Karpas-422 (cell line): ENCODE results near the gene CFL2. TPM values are rescaled to one million over a fixed set of nuclear protein-coding genes. Genes with fewer than 3 reads are reported as not detected.
"Not testable (repeated sequence)": the region's sequence is repeated elsewhere in the genome, so short reads cannot be mapped to it uniquely, and the experiment has no call there.

Experiments
- DNase-seq: peaks from one replicate; pipeline ENCODE4 v3.0.0-alpha.2; 2015
- H2AFZ ChIP-seq: fragments of 200-600 bp; sonication (generic); 2 replicates; pipeline ENCODE4 v1.6.1; 2014; ENCODE audit warnings: antibody characterized with exemption, low read length, mixed read lengths
- H3K27ac ChIP-seq: fragments of 200-600 bp; sonication (generic); 2 replicates; pipeline ENCODE4 v1.5.1; 2014; ENCODE audit warnings: mild to moderate bottlenecking, low read length, moderate library complexity
- H3K27me3 ChIP-seq: fragments of 200-600 bp; sonication (generic); 2 replicates; pipeline ENCODE4 v1.6.1; 2014; ENCODE audit warnings: low read length, mixed read lengths
- H3K36me3 ChIP-seq: fragments of 200-600 bp; sonication (generic); 2 replicates; pipeline ENCODE4 v1.6.1; 2014; ENCODE audit warnings: low read length, mixed read lengths; ENCODE audit not compliant: insufficient read depth
- H3K4me1 ChIP-seq: fragments of 200-600 bp; sonication (generic); 2 replicates; pipeline ENCODE4 v1.6.1; 2014; ENCODE audit warnings: mild to moderate bottlenecking, low read length, mixed read lengths
- H3K4me2 ChIP-seq: fragments of 200-600 bp; sonication (generic); 2 replicates; pipeline ENCODE4 v1.6.1; 2014; ENCODE audit warnings: low read length, low read depth, mild to moderate bottlenecking; ENCODE audit not compliant: poor library complexity, severe bottlenecking
- H3K4me3 ChIP-seq: fragments of 200-600 bp; sonication (generic); 2 replicates; pipeline ENCODE4 v1.5.1; 2014; ENCODE audit warnings: mild to moderate bottlenecking, antibody characterized with exemption, low read length, mixed read lengths
- H3K79me2 ChIP-seq: fragments of 200-600 bp; sonication (generic); 2 replicates; pipeline ENCODE4 v1.6.1; 2014; ENCODE audit warnings: mild to moderate bottlenecking, low read length, mixed read lengths
- H3K9ac ChIP-seq: fragments of 200-600 bp; sonication (generic); 2 replicates; pipeline ENCODE4 v1.6.0; 2014; ENCODE audit warnings: low read length
- H3K9me2 ChIP-seq: fragments of 200-600 bp; sonication (generic), shearing (Covaris generic); replicated peaks from 2 replicates; pipeline ENCODE4 v1.6.0; 2014; ENCODE audit warnings: mild to moderate bottlenecking, low read length, moderate library complexity; ENCODE audit not compliant: insufficient read depth
- H3K9me3 ChIP-seq: fragments of 300-700, 200-600 bp; sonication (generic); 2 replicates; pipeline ENCODE4 v1.6.1; 2014; ENCODE audit warnings: low read length, mixed read lengths
- H4K20me1 ChIP-seq: fragments of 200-600 bp; sonication (generic); 2 replicates; pipeline ENCODE4 v1.6.1; 2014; ENCODE audit warnings: mild to moderate bottlenecking, antibody characterized with exemption, low read length, low read depth; ENCODE audit not compliant: insufficient read depth
- total RNA-seq: library from RNA; depleted of rRNA; stranded (reverse); fragments of >200 nt; shearing (Covaris generic); gene quantifications from 2 replicates; pipeline ENCODE4 v1.2.3, GENCODE V29; 2014; ENCODE audit warnings: low replicate concordance

CFL2 gene
- total RNA-seq, 1 experiment from 2014 or later = 19.0 TPM

- H3K79me2 ChIP-seq, H3K9me2 ChIP-seq: not testable (repeated sequence)
Observed at GRCh38 chr14:34740139-34740538, 25.7 kb upstream of the CFL2 start.

DNA sequence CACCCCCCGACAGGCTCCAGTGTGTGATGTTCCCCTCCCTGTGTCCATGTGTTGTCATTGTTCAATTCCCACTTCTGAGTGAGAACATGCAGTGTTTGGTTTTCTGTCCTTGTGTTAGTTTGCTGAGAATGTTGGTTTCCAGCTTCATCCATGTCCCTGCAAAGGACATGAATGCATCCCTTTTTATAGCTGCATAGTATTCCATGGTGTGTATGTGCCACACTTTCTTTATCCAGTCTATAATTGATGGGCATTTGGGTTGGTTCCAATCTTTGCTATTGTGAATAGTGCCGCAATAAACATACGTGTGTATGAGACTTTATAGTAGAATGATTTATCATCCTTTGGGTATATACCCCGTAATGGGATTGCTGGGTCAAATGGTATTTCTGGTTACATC is 22.7 kb upstream of the CFL2 start:
- peaks cover 12% of the 10 kb centered on the region for H3K4me1 ChIP-seq
- not testable (repeated sequence) for H3K79me2 ChIP-seq, H3K9ac ChIP-seq, H3K27ac ChIP-seq, H3K9me2 ChIP-seq, H4K20me1 ChIP-seq, DNase-seq, H3K9me3 ChIP-seq, H3K4me3 ChIP-seq, H3K4me2 ChIP-seq, H3K27me3 ChIP-seq, H3K36me3 ChIP-seq, H2AFZ ChIP-seq

More at GRCh38 chr14:34740139-34740538, 25.7 kb upstream of the CFL2 start:
- not testable (repeated sequence) for H3K9me3 ChIP-seq, H3K27me3 ChIP-seq, H3K36me3 ChIP-seq, H3K4me2 ChIP-seq, H3K4me1 ChIP-seq, DNase-seq, H2AFZ ChIP-seq, H3K4me3 ChIP-seq, H3K27ac ChIP-seq, H4K20me1 ChIP-seq, H3K9ac ChIP-seq

DNA sequence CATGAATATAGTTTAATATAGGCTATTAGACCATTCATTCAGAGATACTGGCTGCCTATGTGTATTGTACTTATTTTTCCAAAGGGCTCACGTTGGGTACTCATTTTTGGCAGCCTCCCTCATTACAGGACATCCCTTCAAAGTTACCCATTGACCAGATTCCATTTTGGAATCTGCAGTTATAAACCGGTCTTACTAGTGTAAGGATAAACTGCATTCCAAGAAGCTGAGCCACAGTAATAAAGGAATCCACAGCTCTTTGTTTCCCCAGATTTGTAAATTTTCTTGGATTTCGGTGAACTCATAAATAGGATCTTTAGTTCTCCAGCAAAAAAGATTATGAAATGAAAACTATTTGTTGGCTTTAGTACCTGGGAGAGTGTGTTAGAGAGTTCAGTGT is 18.9 kb upstream of the CFL2 start:
- no peaks in the 10 kb centered on the region for H3K36me3 ChIP-seq
- H3K4me2 ChIP-seq = peak overlapping the region; percentile 58
- no peaks in the 10 kb centered on the region for H3K79me2 ChIP-seq
- peaks cover 15% of the 10 kb centered on the region for H3K4me1 ChIP-seq
- peak overlapping the region; percentile 18; the same call in 1 of the 2 replicates for H3K4me3 ChIP-seq
- no peaks in the 10 kb centered on the region for H3K9me3 ChIP-seq
- H3K9ac ChIP-seq = 0 out of 2 replicates have a peak overlapping the region, but pooled peaks have one; percentile 18
- H3K9me2 ChIP-seq = no peaks in the 10 kb centered on the region
- peak overlapping the region; percentile 82 for H2AFZ ChIP-seq
- DNase-seq = no peak
- no peaks in the 10 kb centered on the region for H4K20me1 ChIP-seq
- H3K27me3 ChIP-seq = no peaks in the 10 kb centered on the region
- H3K27ac ChIP-seq = no peak overlapping the region

- Histone ChIP-seq H3K4me3 (peak overlapping the region; percentile 18; the same call in 1 of the 2 replicates), H3K36me3 (no peaks in the 10 kb centered on the region), H3K9me2 (no peaks in the 10 kb centered on the region), H3K4me1 (peaks cover 15% of the 10 kb centered on the region), H3K79me2 (no peaks in the 10 kb centered on the region), H3K27me3 (no peaks in the 10 kb centered on the region), H3K9ac (peak overlapping the region; percentile 18; the same call in 1 of the 2 replicates), H4K20me1 (no peaks in the 10 kb centered on the region), H3K9me3 (no peaks in the 10 kb centered on the region), H3K27ac (no peak overlapping the region), H2AFZ (peak overlapping the region; percentile 82), H3K4me2 (peak overlapping the region; percentile 58)
- peak; percentile 70 for DNase-seq
Observed at GRCh38 chr14:34732802-34733201, 18.4 kb upstream of the CFL2 start.

DNA sequence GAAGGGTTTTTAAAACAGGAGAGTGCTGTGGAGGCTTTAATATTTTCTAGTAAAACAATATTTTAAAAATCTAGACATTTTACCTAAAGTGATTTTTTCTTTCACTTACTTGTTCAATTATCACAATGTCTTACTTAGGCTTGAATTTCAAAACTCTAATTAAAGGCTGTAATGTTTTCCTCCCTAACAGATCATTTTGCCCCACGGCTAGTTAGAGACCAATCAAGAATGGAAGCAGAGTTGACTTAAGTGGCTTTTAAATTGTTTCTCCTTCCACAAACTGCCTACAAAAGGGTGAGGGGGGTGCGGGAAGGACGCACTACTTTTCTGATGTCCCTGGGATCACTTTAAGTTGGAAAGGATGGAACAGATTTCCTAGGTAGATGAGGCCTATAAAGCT is 9.5 kb upstream of the CFL2 start:
- Histone ChIP-seq H3K4me1 (0 out of 2 replicates have a peak, but pooled peaks cover 2% of the 10 kb centered on the region), H3K79me2 (no peaks in the 10 kb centered on the region), H3K9me3 (no peaks in the 10 kb centered on the region), H3K9ac (no peak overlapping the region), H3K36me3 (no peaks in the 10 kb centered on the region), H3K4me2 (no peak overlapping the region), H4K20me1 (no peaks in the 10 kb centered on the region), H3K4me3 (no peak overlapping the region), H3K9me2 (no peaks in the 10 kb centered on the region), H3K27me3 (no peaks in the 10 kb centered on the region), H3K27ac (no peak overlapping the region), H2AFZ (no peak overlapping the region)
- no peak for DNase-seq

DNA sequence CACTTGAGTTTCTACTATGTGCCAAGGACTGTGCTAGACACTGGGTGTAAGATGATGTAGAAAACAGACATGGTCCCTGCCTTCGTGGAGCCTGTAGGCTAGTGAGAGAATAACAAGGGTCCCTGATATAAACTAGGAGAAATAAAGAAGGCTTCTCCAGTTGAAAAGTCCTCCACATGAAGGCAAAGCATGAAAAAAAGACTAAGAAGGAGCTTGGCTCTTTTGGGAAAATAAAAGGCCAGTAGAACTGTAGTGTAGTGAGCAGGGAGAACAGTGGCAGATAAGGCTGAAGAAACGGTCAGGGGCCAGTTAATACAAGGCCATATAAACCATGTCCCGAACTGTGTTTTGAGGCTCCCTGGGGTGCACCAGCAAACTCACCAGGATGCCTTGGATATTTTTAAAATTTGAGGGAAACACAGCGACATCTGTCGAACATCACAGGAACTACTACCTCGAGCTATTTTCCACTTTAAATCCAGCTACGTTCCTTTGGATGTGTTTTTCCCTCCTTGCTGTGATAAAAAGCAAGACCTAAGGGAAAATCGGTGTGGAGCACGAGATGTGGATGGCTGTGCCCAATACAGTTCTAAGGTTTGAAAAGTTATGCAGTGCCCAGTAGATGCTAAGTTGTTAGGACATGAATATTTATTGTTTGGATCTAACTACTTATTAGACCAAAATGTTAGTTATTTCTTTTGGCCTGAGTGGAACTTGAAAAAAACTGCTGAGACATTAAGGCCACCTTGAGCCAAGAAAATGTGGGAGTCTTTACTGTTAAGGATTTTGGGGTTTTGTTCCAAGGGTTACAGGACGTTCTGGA is 8.5 kb upstream of the CFL2 start:
- no peaks in the 10 kb centered on the region for H4K20me1 ChIP-seq
- H3K9me3 ChIP-seq = no peaks in the 10 kb centered on the region
- no peaks in the 10 kb centered on the region for H3K9me2 ChIP-seq
- H3K36me3 ChIP-seq = no peaks in the 10 kb centered on the region
- H3K27ac ChIP-seq = no peak overlapping the region
- no peaks in the 10 kb centered on the region for H3K79me2 ChIP-seq
- no peak overlapping the region for H3K4me3 ChIP-seq
- 0 out of 2 replicates have a peak, but pooled peaks cover 2% of the 10 kb centered on the region for H3K4me1 ChIP-seq
- H2AFZ ChIP-seq = no peak overlapping the region
- no peaks in the 10 kb centered on the region for H3K27me3 ChIP-seq
- DNase-seq = peak; percentile 74
- no peak overlapping the region for H3K4me2 ChIP-seq
- H3K9ac ChIP-seq = no peak overlapping the region

DNA sequence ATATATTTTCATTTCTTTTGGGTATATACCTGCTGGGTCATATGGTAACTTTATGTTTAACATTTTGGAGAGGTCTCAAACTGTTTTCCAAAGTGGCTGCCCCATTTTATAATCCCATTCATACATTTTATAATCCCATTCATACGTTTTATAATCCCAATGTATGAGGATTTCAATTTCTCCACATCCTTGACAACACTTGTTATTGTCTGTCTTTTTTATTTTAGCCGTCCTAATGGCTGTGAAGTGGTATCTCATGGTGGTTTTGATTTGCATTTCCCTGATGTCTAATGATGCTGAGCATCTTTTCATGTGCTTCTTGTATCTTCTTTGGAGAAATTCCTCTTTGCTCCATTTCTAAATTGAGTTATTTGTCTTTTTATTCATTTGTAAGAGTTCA is 6.7 kb upstream of the CFL2 start:
- H3K27me3 ChIP-seq = no peaks in the 10 kb centered on the region
- H3K4me1 ChIP-seq = 0 out of 2 replicates have a peak, but pooled peaks cover 2% of the 10 kb centered on the region
- peak; percentile 41 for DNase-seq
- no peaks in the 10 kb centered on the region for H4K20me1 ChIP-seq
- no peaks in the 10 kb centered on the region for H3K9me2 ChIP-seq
- no peaks in the 10 kb centered on the region for H3K36me3 ChIP-seq
- H3K27ac ChIP-seq = no peak overlapping the region
- H3K4me2 ChIP-seq = no peak overlapping the region
- H2AFZ ChIP-seq = no peak overlapping the region
- no peaks in the 10 kb centered on the region for H3K79me2 ChIP-seq
- H3K9ac ChIP-seq = no peak overlapping the region
- no peaks in the 10 kb centered on the region for H3K9me3 ChIP-seq
- H3K4me3 ChIP-seq = no peak overlapping the region

- H3K79me2 ChIP-seq = peaks cover 2% of the 10 kb centered on the region; the same call in 1 of the 2 replicates
- no peak overlapping the region for H3K27ac ChIP-seq
- no peak overlapping the region for H3K4me2 ChIP-seq
- H4K20me1 ChIP-seq = no peaks in the 10 kb centered on the region
- no peak overlapping the region for H3K9ac ChIP-seq
- H3K4me1 ChIP-seq = peaks cover 12% of the 10 kb centered on the region
- no peak overlapping the region for H2AFZ ChIP-seq
- H3K27me3 ChIP-seq = no peaks in the 10 kb centered on the region
- no peaks in the 10 kb centered on the region for H3K9me2 ChIP-seq
- no peak for DNase-seq
- H3K4me3 ChIP-seq = no peak overlapping the region
- no peaks in the 10 kb centered on the region for H3K36me3 ChIP-seq
- no peaks in the 10 kb centered on the region for H3K9me3 ChIP-seq
Observed at GRCh38 chr14:34718750-34719304, 4.4 kb upstream of the CFL2 start.
